ENCODE measurements around the gene OTOF.

Gene OTOF

GRCh38 chr2:26423750-26424149 is 54.2 kb downstream of the OTOF start:
- H3K4me3 ChIP-seq (ENCODE audit: low read depth, low read length): no peak overlapping the region
- no peak for DNase-seq (ENCODE audit: low read depth, low spot score)
- in situ Hi-C loops (cut with HindIII; ENCODE audit: low sequenced_read_pairs): no loop called here
- TF ChIP-seq CTCF (IDR thresholded peaks at IDR 0.05; ENCODE audit: low read depth, low read length): no peak

GRCh38 chr2:26422947-26423629 is 54.8 kb downstream of the OTOF start:
- DNase-seq (ENCODE audit: low read depth, low spot score): no peak
- no peak overlapping the region for H3K4me3 ChIP-seq (ENCODE audit: low read depth, low read length)
- in situ Hi-C loops (cut with HindIII; ENCODE audit: low sequenced_read_pairs): no loop called here
- no peak for TF ChIP-seq CTCF (IDR thresholded peaks at IDR 0.05; ENCODE audit: low read depth, low read length)

- TF ChIP-seq CTCF (IDR thresholded peaks at IDR 0.05; ENCODE audit: low read depth, low read length): no peak
- no peak for DNase-seq (ENCODE audit: low read depth, low spot score)
- in situ Hi-C loops (cut with HindIII; ENCODE audit: low sequenced_read_pairs): no loop called here
- H3K4me3 ChIP-seq (ENCODE audit: low read depth, low read length): no peak overlapping the region
These were observed 56.0 kb downstream of the OTOF start for GRCh38 chr2:26421961-26422360.

GRCh38 chr2:26414311-26414710 is 63.6 kb downstream of the OTOF start:
- no peak overlapping the region for H3K4me3 ChIP-seq (ENCODE audit: low read depth, low read length)
- in situ Hi-C loops (cut with HindIII; ENCODE audit: low sequenced_read_pairs): no loop called here
- no peak for DNase-seq (ENCODE audit: low read depth, low spot score)
- no peak for TF ChIP-seq CTCF (IDR thresholded peaks at IDR 0.05; ENCODE audit: low read depth, low read length)

- DNase-seq (ENCODE audit: low read depth, low spot score): no peak
- TF ChIP-seq CTCF (IDR thresholded peaks at IDR 0.05; ENCODE audit: low read depth, low read length): no peak
- in situ Hi-C loops (cut with HindIII; ENCODE audit: low sequenced_read_pairs): no loop called here
- no peak overlapping the region for H3K4me3 ChIP-seq (ENCODE audit: low read depth, low read length)
These were observed 65.7 kb downstream of the OTOF start for GRCh38 chr2:26412091-26412673.

GRCh38 chr2:26411419-26411818 is 66.5 kb downstream of the OTOF start:
- H3K4me3 ChIP-seq (ENCODE audit: low read depth, low read length): no peak overlapping the region
- no peak for DNase-seq (ENCODE audit: low read depth, low spot score)
- TF ChIP-seq CTCF (IDR thresholded peaks at IDR 0.05; ENCODE audit: low read depth, low read length): no peak
- in situ Hi-C loops (cut with HindIII; ENCODE audit: low sequenced_read_pairs): no loop called here
